Measurements from ENCODE around the gene CPAMD8.
"Not testable (repeated sequence)": the region's sequence is repeated elsewhere in the genome, so short reads cannot be mapped to it uniquely, and the experiment has no call there.

CPAMD8 gene

DNA sequence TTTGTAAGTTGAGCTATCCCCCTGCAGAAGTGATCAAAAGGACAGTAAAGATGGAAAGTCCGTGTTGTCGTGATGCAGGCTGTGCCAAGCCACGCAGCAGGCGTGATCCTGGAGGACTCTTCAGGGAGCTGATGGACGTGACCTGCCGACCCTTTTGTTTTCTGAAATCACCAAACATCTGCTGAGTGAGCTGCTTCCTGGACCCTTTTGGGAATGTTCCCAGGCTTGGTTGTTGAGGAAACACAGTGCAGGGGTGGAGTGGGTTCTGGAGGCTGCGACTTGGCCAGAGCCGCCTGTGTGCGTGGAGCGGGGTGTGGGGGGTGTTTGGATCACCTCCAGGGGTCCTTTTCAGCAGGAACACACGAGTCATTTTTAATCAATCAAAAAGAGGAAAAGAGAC, 15.4 kb upstream of the CPAMD8 start:
- no peak for DNase-seq (ENCODE audit: low read depth in 4 of 4, low spot score in 1 of 4)

DNA sequence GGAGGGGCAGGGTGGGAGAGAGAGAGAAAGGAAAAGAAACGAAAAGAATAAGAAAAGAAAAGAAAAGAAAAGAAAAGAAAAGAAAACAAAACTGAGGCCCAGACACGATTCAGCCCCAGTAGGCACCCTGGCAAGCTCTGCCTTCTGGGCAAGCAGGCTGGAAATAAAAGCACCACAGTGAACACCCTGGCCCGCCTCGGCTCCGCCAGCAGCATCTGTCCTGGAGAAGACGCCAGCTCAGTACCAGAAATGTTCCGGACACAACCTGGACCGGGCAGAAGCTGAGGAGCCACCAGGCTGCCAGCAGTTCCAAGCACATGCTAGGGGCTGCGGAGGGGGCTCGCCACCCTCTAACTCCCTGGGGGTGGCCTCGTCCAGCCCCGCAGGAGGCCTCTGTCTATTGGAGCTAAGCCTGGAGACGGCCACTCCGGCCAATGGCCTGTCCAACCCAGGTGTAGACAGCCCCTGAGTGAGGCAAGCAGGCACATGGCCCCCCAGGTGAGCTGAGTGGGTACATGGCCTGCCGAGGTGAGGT, 11.4 kb upstream of the CPAMD8 start:
- DNase-seq (ENCODE audit: low read depth in 4 of 4, low spot score in 1 of 4) = no peak

DNA sequence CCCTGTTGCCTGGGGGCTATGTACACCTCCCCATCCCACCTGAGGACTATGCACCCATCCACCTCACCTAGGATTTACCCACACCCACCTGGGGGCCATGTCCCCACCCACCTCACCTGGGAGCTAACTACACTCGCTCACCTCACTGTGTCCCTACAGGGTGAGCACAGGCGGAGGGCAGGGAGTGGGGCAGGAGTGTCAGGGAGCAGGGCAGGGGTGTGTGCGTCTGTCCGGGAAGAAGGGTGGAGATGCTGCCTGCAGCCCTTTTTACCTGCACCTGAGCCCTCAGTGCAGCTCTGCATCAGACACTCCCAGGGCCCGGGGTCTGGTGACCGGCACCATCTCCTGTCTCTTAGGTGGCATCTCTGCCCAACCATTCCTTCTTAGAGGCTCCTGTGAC, 10.6 kb upstream of the CPAMD8 start:
- DNase-seq (ENCODE audit: low read depth in 4 of 4, low spot score in 1 of 4) = no peak

DNA sequence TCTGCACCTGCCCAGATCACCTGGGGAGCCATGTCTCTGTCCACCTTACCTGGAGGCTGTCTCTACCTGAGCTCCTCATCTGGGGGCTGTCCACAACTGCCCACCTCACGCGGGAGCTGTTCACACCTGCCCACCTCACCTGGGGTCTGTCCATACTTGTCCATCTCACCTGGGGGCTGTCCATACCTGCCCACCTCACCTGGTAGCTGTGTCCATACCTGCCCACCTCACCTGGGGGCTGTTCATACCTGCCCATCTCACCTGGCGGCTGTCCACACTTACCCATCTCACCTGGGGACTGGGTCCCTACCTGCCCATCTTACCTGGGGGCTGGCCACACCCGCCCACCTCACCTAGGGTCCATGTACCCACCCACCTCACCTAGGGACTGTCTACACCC, 10.0 kb upstream of the CPAMD8 start:
- no peak for DNase-seq (ENCODE audit: low read depth in 4 of 4, low spot score in 1 of 4)

DNA sequence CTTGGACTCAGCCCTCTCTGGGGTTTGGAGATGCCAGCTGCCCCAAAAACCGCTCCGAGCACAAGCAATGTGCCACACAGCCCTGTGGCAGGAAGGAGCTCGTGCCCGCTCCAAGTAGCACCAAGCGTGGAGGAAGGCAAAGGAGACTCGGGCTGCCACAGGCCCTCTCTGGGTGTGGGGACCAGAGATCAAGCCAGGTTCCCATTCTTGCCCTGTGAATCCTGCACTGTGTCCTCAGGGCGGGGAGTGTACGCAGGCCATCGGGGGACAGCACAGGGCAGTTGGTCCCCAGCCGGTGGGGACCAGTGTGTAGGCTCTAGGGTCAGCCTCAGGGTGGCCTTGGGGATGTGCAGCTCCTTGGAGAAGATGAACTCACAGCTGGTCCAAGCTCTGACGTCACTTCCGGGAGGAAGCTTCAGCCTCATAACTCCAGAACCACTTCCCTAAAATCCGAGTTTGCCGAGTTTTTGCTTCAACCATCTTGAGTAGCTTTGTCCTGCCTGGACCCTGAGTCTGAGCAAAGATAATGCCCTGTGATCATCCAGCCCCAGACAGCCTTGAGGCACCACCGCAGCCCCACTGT, 9.3 kb upstream of the CPAMD8 start:
- no peak for DNase-seq (ENCODE audit: low read depth in 4 of 4, low spot score in 1 of 4)

DNA sequence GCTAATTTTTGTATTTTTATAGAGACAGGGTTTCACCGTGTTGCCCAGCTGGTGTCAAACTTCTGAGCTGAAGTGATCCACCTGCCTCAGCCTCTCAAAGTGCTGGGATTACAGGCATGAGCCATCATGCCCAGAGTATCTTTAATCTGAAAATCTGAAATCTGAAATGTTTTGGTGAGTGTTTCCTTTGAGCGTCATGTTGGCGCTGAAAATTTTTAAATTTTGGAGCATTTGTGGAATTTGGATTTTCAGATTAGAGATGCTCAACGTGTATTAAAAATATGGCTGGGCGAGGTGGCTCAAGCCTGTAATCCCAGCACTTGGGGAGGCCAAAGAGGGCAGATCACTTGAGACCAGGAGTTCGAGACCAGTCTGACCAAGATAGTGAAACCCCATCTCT, 5.1 kb upstream of the CPAMD8 start:
- DNase-seq (ENCODE audit: low read depth in 4 of 4, low spot score in 1 of 4) = no peak

DNA sequence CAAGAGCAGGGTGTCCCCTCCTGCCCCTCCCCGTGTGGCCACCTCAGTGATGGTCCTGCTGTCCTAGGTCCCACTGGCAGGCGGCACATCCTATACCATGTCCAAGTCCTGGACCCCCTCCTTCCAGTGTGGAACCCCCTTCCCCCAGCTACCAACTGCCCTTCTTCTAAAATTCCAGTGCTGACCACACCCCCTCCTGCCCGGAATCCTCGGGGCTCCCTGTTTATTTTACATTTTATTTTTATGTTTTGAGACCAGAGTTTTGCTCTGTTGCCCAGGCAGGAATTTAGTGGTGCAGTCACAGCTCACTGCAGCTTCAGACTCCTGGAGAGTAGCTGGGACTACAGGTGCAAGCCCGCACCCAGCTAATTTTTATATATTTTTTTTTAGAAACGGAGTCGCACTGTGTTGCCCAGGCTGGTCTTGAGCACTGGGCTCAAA, 945 bp upstream of the CPAMD8 start:
- no peak for DNase-seq (ENCODE audit: low read depth in 4 of 4, low spot score in 1 of 4)

DNA sequence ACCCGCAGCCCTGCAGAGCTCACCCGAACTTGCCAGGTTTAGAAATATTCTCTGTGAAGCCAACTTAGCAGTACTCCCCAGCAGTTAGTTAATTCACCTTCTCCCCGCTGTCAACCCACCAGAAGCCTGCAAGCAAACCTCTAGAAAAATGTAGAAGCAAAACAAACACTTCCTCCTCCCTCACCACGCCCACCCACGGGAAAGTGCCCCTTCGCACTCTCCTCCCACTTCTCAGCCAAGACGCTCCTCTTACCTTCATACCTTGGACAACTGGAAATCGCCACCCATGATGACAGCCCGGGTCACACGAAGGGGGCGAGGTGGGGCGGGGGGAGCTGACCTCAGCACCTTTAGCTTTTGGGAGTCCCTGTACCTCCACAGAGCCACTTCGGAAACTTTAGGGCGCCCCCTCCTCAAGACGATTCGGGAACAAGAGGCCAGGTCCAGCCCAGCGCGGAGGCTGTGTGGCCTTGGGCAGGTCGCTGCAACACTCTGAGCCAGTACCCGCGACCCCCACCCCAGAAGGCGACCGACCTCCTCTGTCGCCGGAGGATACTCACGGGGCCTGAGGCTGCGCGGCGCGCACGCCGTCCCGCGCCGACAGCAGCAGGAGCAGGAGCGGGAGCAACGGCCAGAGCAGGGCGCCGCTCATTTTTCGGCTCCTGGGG, 485 bp downstream of the CPAMD8 start:
- no peak for DNase-seq (ENCODE audit: low read depth in 4 of 4, low spot score in 1 of 4)

DNA sequence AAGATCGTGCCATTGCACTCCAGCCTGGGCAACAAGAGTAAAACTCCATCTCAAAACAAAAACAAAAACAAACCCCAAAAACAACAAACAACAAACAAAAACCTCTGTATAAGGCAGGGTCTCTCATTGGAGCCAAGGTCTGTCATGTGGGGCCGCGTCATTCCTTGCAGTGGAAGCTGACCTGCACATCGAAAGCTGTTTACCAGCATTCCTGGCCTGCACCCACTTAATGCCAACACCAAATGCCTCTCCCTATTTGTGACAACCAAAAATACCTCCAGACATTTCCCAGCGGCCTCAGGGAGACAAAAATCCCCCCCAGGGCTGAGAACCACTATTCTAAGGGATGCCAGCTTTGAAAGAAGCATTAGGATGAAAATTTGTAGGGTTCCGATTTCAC, 1.2 kb downstream of the CPAMD8 start:
- no peak for DNase-seq (ENCODE audit: low read depth in 4 of 4, low spot score in 1 of 4)

DNA sequence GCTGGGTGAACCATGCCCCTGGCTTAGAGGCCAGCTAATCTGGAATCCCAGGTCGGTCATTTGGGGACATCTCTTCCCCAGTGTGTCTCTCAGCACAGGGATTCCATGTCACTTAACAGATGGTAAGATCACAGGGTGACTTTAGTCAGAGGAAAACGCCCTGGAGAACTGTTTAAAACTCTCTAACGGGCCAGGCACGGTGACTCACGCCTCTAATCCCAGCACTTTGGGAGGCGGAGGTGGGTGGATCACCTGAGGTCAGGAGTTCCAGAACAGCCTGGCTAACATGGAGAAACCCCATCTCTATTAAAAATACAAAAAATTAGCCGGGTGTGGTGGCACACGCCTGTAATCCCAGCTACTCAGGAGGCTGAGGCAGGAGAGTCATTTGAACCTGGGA, 1.7 kb downstream of the CPAMD8 start:
- not testable (repeated sequence) for DNase-seq (ENCODE audit: low read depth in 4 of 4, low spot score in 1 of 4)

DNA sequence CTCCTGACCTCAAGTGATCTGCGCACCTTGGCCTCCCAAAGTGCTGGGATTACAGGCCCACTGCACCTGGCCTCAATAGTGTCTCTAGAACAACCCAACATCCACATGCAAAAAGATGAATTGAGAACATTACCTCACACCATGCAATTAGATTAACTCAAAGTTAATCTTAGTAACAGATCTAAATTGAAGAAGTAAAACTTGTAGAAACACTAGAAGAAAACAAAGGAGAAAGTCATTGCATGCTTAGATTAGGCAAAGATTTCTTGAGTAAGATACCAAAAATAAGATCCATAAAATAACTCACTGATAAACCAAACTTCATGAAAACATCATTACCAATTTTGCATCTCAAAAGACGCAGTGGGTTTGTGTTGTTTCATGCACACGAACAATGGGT, 2.8 kb downstream of the CPAMD8 start:
- DNase-seq (ENCODE audit: low read depth in 4 of 4, low spot score in 1 of 4) = no peak

DNA sequence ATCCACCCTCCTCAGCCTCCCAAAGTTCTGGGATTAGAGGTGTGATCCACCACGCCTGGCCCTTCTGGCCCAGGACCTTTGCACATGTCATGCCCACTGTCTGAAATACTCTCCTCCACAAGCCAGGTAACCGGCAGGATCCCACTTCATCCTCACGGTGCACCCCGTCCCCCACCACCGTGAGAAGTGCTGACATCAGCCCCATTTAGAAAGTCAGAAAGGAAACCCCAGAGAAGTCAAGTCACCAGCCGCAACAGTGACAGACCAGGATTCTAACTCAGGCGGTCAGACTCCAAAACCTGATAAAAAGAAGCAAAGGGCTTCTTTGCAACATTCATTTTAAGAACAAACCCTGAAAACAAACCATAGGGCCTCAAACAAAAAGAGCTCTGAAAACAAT, 3.9 kb downstream of the CPAMD8 start:
- no peak for DNase-seq (ENCODE audit: low read depth in 4 of 4, low spot score in 1 of 4)

DNA sequence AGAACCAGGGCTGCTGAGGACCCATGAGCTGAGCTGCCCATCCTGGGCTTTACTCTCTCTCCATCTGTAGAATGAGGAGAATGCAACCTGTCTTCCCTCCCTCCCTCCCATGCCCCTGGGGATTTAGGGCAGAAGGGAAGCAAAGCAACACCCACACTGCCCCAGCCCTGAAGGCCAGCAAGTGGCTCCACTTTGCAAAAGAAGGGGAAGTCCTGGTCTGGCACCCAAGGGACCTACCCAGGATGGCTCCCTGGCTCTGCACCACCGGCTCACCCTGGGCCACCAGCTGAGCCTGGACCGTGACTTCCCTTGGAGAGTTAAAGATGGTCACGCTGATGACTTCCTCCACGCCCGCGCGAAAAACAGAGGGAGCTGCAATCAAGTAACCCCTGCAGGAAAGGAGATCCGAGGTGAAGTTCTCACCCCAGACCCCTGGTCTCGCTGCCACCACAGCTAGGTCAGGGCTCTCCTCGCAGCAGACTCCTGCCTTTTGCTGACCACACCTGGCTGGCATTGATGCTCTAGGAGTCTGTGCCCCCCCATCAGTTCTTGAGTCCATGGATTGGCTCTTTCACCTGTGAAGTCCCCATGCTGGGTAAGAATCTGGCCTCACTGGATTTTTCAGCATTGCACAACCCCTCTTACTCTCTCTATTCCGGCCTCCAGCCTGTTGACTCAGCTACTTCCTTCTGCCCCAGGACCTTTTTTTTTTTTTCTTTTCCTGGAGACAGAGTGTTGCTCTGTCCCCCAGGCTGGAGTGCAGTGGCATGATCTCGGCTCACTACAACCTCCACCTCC, 4.6 kb downstream of the CPAMD8 start:
- DNase-seq (ENCODE audit: low read depth in 4 of 4, low spot score in 1 of 4) = no peak

DNA sequence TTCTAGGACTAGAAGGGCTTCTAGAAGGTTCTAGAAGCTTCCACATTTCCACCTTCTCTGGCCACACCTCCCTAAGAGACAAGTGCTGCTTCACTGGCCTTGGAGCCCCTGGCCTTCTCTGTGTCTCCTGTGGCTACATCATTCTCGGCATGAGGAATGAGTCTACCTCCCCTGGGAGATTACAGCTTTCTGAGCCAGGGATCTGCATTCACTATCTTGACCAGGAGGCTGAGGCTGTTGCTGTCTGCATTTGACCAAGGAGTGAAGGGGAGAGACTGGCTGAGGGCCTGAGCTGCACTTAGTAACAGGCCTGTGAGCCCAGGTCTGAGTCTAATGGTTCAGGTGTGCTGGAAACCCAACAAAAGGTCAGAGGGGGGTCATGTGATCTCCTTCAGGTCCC, 5.3 kb downstream of the CPAMD8 start:
- DNase-seq (ENCODE audit: low read depth in 4 of 4, low spot score in 1 of 4) = no peak

DNA sequence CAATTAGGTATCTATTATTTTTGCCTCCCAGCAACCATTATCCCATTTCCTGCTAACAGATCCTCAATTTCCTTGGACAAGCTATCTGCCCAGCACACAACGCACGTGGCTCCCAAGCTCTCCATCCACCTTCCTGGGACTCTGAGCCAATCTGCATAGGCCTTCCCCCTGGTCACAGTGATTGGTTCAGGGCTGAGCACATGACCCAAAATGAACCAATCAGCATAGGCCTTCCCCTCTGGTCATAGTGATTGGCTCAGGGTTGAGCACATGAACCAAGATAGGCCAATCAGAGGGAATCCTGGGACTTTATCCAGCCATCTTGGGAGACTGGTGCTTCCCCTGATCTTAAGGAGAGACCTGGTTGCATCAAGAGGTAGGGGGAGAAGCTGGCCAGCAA, 5.8 kb downstream of the CPAMD8 start:
- DNase-seq (ENCODE audit: low read depth in 4 of 4, low spot score in 1 of 4) = no peak

DNA sequence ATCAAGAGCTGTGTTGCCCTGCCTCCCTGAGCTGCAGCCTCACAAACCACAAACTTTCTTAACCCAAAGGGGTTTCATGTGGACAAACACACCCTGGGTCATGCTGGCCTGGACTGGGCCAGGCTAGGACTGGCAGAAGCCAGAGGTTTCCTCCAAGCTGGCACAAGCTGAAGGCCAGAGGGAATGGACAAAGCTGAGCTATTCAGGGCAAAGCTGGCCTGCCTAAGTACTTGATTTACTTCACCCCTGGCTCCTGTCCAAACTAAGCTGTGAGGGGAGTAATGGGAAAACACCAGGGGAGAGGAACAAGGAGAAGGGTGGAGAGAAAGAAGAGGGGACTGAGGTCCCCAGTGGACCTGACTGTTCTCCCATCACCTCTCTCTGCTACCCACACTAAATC, 6.2 kb downstream of the CPAMD8 start:
- no peak for DNase-seq (ENCODE audit: low read depth in 4 of 4, low spot score in 1 of 4)

DNA sequence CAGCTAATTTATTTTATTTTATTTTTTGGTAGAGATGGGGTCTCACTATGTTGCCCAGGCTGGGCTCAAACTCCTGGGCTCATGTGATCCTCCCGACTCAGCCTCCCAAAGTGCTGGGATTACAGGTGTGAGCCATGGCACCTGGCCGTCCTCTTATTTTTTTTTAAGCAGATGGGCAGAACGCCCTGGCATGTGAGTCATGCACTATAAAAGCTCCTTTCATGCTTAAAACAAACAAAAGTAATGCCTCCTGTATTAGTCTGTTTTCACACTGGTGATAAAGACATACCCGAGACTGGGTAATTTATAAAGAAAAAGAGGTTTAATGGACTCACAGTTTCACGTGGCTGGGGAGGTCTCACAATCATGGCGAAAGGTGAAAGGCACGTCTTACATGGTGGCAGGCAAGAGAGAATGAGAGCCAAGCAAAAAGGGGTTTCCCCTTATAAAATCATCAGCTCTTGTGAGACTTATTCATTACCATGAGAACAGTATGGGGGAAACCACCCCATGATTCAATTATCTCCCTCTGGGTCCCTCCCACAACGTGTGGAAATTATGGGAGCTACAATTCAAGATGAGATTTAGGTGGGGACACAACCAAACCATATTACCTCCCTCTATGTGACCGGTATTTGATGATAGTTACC, 12.3 kb downstream of the CPAMD8 start:
- not testable (repeated sequence) for DNase-seq (ENCODE audit: low read depth in 4 of 4, low spot score in 1 of 4)

DNA sequence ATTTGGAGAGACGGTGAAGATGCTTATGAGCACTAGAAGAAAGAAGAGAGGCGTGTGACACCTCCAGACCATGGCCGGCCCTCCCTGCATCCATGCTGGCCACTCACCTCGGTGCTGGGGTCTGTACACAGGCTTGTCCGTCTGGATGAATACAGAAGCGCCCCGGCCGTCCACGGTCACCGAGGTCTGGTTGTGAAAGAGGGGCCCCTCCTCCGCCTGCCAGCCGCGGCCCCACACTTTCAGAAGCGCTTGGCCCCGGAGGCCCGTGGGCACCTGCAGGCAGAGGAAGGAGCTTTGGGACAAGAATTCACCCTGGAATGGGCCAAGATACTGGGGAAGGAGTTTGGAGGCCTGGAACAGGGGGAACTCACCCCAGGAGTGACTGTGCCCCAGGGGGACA, 15.1 kb downstream of the CPAMD8 start:
- no peak for DNase-seq (ENCODE audit: low read depth in 4 of 4, low spot score in 1 of 4)

DNA sequence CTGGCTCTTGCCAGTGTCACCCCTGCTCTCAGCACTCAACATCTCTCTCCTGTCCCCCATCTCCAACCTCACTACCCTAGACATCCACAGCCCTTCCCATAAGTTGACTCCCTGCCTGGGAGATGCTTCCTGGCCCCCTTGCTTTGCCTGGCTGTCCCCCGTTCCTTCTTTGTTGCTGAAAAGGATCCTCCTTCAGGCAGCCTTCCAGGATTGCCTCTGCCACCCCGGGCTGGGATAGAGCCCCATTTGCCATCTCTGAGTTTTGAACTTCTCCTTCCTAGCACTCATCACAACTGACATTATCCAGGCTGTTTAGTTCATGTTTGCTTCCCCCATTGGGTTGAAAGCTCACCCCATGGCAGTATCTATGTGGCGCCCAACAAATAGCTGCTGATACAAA, 20.0 kb downstream of the CPAMD8 start:
- DNase-seq (ENCODE audit: low read depth in 4 of 4, low spot score in 1 of 4) = no peak

DNA sequence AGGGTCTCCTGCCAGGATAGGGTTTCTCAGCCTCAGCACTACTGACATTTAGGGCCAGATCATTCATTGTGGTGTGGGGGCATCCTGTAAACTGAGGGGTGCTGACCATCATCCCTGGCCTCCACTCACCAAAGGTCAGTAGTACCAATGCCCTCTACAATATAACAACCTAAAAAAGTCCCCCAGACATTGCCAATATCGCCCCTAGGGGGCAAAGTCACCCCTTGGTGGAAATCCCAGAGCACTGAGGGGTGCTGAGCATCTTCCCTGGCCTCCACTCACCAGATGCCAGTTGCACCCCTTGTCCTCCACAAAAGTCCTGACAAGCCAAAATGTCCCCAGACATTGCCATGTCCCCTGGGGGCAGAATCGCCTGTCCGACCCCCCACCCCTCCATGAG, 21.6 kb downstream of the CPAMD8 start:
- DNase-seq (ENCODE audit: low read depth in 4 of 4, low spot score in 1 of 4) = no peak

DNA sequence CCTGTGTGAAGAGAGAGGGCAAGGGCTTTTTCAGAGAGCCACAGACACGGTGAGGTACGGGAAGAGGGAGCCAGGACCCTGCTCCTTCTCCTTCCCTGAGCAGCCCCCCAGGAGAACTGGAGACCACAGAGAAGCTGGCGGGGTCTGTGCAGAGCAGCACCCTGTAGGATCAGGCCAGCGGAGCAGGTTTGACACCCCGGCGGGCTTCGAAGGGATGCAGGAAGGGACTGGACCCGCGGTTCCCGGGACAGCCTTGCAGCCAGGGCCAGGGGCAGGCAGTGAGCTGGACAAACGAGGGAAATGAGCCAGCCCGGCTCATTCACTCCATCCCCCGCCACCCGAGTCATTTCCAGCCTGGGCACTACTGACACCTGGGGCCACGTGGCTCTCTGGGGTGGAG, 22.2 kb downstream of the CPAMD8 start:
- DNase-seq (ENCODE audit: low read depth in 4 of 4, low spot score in 1 of 4) = no peak

DNA sequence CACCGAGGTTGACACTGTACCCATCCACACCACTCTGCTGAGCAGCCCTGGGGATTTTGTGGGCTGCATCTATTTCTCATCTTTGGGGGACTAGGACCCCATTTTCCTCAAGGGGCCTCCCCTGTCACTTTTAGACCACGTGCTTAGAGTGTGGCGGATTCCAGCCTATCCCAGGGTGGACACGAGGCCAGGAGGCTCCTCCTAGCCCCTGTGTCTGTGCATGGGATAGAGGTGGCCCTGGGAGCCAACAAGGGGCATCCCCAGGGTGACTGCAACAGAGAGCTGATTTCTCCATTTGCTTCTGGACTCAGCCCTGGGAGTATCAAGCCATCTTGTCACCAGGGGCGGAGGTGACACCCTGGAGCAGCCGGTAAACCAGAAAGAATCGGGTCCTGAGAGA, 24.2 kb downstream of the CPAMD8 start:
- no peak for DNase-seq (ENCODE audit: low read depth in 4 of 4, low spot score in 1 of 4)

Measured in stimulated activated CD4-positive, alpha-beta T cell treated with anti-CD3 and anti-CD28 coated beads, Interleukin-1b, Interleukin-23, amount 100 ng/mL, for 24 hours (primary cell).